Cardiac septum (tissue), 1 donor: Measurements from ENCODE around the gene SMG9. TPM values are rescaled to one million over a fixed set of nuclear protein-coding genes. Genes with fewer than 3 reads are reported as not detected.
"Not testable (repeated sequence)": the region's sequence is repeated elsewhere in the genome, so short reads cannot be mapped to it uniquely, and the experiment has no call there.

Source experiments
- DNase-seq: peaks from one replicate; pipeline ENCODE4 v3.0.0-alpha.2; 2020; ENCODE audit warnings: low spot score
- intact Hi-C: fragments of 100-400 bp; cut with DNase I; formaldehyde crosslinking; loops from one replicate; pipeline ENCODE4 v1.14.0; 2022
- total RNA-seq: library from RNA; stranded (reverse); fragmentation: NEBNext Ultra II Directional; extraction: Animal tissue kit (Norgen Biotek cat#: 25700); gene quantifications from one replicate; pipeline ENCODE4 v1.2.1, GENCODE V29; 2021
- donor health status: DM: no; HTN: no; CAD: no.

Gene SMG9
- total RNA-seq, 1 donor from 2014 or later = 17.2 TPM

- intact Hi-C loops = no loop called here
- no peak for DNase-seq
Observed at GRCh38 chr19:43704002-43704705, 50.6 kb downstream of the SMG9 start.

- DNase-seq = no peak
- intact Hi-C loops = no loop called here
Observed at GRCh38 chr19:43700395-43701000, 54.3 kb downstream of the SMG9 start.

GRCh38 chr19:43699506-43700394 lies 55.0 kb downstream of the SMG9 start:
- no peak for DNase-seq
- intact Hi-C loops = no loop called here

GRCh38 chr19:43697295-43697694 lies 57.5 kb downstream of the SMG9 start:
- intact Hi-C loops = no loop called here
- DNase-seq = no peak

GRCh38 chr19:43695985-43696704 lies 58.6 kb downstream of the SMG9 start:
- DNase-seq = no peak
- intact Hi-C loops = no loop called here

GRCh38 chr19:43694553-43694952 lies 60.2 kb downstream of the SMG9 start:
- intact Hi-C loops = no loop called here
- no peak for DNase-seq

GRCh38 chr19:43692877-43693276 lies 61.9 kb downstream of the SMG9 start:
- DNase-seq = no peak
- intact Hi-C loops = no loop called here

- intact Hi-C loops = no loop called here
Observed at GRCh38 chr19:43692385-43692784, 62.4 kb downstream of the SMG9 start.

GRCh38 chr19:43691755-43692154 lies 63.0 kb downstream of the SMG9 start:
- DNase-seq = no peak
- intact Hi-C loops = no loop called here

More at GRCh38 chr19:43692385-43692784, 62.4 kb downstream of the SMG9 start:
- DNase-seq = no peak

- DNase-seq = no peak
- intact Hi-C loops = no loop called here
Observed at GRCh38 chr19:43690890-43691289, 63.9 kb downstream of the SMG9 start.

- intact Hi-C loops = no loop called here
- no peak for DNase-seq
Observed at GRCh38 chr19:43690444-43690843, 64.3 kb downstream of the SMG9 start.

- DNase-seq = no peak
- intact Hi-C loops = no loop called here
Observed at GRCh38 chr19:43688059-43688701, 66.6 kb downstream of the SMG9 start.

- DNase-seq = no peak
- intact Hi-C loops = no loop called here
Observed at GRCh38 chr19:43687660-43687997, 67.1 kb downstream of the SMG9 start.

GRCh38 chr19:43684326-43684725 lies 70.4 kb downstream of the SMG9 start:
- intact Hi-C loops = no loop called here
- no peak for DNase-seq

GRCh38 chr19:43683905-43684304 lies 70.9 kb downstream of the SMG9 start:
- DNase-seq = no peak
- intact Hi-C loops = no loop called here

GRCh38 chr19:43682824-43683661 lies 71.7 kb downstream of the SMG9 start:
- no peak for DNase-seq
- intact Hi-C loops = no loop called here

GRCh38 chr19:43682269-43682668 lies 72.5 kb downstream of the SMG9 start:
- DNase-seq, intact Hi-C loops: not testable (repeated sequence)

GRCh38 chr19:43681821-43682220 lies 72.9 kb downstream of the SMG9 start:
- intact Hi-C loops = no loop called here
- no peak for DNase-seq
